ENCODE data around the gene ITPKC.
"Not testable (repeated sequence)": the region's sequence is repeated elsewhere in the genome, so short reads cannot be mapped to it uniquely, and the experiment has no call there.

ITPKC gene

DNA sequence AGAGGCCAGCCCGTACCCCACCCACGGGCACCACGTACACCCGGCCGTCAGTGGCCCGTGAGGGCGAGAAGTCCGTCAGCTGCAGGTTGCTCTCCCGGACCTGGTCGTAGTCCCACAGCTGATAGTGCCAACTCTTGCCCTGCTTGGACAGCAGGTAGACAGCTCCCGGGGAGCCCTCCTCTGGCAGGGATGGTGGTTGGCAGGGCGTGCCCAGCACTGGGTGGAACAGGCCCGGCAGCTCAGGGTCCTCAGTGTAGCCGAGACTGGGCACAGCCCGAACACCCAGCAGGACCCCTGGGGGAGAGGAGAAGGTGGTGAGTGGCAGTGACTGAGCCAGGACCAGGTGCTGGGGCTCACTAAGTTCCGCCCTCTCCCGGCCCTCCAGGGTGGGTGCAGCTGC lies 25.6 kb downstream of the ITPKC start:
- DNase-seq: no peak

DNA sequence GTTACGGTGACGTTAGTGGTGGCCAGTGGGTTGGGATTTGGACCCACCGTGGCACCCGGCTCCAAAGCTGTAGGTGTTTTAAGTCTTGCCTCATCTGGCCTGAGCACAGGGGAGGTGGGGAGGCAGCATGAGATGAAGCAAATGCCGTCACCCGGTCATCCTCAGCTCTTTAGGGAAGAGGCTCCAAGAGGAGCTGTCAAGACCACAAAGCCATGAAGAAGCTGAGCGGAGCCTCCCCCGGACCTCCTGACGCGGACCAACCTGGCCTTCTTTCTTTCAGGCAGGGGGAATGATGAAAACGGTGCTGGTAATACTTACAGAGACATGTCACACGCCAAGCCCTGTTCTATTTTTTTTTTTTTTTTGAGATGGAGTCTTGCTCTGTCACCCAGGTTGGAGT lies 26.0 kb downstream of the ITPKC start:
- no peak for DNase-seq

DNA sequence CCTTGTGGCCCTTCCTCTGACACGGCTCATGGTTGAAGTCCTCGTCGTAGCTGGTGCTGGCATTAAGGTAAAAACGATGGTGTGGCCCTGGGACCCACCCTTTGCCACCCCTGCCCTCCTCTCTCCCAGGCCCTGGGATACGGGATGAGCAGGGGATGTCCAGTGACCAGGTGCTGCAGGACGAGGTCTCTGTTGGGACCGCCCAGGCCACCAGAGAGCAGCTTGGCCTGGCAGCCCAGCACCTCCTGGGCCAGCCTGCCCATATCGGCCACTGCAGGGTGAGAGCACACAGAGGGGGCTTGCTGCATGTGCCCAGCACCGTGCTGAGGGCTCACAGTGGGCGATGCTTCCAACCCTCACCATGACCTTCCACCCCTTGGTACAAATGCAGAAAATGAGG lies 27.0 kb downstream of the ITPKC start:
- DNase-seq: no peak

DNA sequence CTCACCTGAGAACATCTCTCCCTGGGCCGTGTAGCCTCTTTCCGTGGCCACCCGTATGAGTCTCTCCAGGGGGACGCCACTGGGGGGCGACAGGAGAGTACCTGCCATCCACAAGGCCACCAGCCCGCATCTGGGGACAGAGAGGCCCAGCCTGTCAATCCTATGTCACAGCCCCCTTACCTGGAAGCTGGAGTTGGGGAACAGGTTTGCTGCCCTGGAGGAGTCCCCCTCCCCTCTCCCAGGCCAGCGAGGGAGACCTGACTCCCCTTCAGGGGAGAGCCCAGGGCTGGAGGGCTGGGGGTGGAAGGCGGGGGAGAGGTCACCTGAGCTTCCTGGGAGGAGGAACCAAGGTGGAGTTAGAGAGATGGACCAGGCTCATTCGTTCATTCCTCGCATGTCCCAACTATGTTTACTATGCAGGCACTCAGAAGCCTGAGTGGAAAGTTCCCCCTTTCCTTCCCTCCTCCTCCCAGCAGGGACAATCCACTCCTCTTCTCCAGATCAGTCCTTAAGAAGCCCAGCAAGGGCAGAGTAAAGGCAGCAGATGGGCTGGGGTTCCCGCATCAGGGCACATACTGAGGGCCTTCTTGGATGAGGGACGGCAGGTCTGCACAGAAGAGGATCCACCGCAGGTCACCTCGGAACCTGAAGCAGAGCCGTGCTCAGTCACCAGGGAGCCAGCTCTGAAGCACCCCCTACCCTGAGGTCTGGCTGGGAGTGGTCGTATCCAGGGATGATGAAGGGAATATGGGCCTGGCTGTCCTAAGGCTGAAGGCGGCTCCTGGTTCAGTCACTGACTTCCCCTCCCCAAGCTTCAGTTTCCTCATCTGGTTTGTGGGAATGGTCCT lies 27.9 kb downstream of the ITPKC start:
- no peak for DNase-seq

DNA sequence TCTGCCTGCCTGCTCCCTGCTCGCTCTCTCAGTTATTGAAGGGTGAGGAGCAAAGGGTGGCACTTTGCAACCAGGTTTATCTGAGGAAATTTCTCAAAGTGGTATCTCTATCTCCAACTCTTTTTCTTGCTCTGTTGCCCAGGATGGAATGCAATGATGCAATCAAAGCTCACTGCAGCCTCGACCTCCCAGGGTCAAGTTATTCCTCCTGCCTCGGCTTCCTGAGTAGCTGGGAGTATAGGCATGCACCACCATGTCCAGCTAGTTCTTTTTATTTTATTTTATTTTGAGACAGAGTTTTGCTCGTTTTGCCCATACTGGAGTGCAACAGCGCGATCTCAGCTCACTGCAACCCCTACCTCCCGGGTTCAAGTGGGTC lies 28.5 kb downstream of the ITPKC start:
- DNase-seq: no peak

DNA sequence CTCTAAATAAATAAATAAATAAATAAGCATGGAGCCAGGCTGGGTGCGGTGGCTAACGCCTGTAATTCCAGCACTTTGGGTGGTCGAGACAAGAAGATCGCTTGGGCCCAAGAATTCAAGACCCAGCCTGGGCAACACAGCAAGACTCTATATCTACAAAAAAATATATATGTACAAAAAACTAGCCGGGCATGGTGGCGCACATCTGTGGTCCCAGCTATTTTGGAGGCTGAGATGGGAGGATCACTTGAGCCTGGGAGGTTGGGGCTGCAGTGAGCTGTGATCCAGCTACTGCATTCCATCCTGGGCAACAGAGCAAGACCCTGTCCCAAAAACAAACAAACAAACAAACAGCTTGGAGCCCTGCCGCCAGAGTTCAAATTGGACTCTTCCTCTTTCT lies 30.6 kb downstream of the ITPKC start:
- DNase-seq: no peak

DNA sequence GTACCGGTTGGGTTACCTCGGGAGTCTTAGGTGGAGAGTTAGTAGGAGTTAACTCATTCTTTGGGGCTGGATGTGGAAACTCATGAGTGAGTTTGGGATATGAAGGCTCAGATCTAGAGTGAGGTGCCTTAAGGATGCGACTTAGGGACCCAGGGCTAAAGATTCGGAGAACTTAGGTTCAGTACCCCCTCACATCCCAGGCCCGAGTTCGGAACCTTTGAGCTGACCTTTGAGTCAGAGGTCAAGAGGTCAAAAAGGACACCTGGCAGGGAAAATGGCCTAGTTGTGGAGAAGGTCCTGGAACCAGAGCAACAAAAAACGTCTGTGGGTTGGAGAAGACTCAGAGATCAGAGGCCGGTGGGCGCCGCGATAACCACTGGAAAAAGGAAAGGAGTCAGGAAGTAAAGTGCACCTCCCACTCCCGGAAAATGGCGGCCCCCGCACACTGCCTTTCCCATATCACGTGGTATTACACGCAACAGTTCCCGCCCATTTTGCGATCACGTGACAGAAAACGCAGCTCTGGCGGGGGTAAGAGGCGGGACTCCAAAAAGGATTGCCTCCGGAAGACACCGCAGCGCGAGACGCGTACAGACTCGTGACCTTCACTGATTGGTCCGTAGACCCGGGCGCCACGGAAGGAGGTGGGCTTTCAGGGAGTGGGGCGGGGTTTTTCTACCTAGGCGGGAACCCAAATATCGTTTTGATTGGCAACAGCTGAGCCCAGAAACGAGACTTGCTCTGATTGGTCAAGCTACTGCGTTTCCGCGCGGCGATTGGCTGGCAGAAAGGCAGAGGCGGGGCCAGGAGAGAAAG lies 33.4 kb downstream of the ITPKC start, which contains the start of gene ACTMAP:
Gene ACTMAP (minus strand): TSS at position 420 of the 816 bp plus-strand sequence. CDS start 674 bp downstream, outside the sequence.
- DNase-seq: peak; percentile 95

DNA sequence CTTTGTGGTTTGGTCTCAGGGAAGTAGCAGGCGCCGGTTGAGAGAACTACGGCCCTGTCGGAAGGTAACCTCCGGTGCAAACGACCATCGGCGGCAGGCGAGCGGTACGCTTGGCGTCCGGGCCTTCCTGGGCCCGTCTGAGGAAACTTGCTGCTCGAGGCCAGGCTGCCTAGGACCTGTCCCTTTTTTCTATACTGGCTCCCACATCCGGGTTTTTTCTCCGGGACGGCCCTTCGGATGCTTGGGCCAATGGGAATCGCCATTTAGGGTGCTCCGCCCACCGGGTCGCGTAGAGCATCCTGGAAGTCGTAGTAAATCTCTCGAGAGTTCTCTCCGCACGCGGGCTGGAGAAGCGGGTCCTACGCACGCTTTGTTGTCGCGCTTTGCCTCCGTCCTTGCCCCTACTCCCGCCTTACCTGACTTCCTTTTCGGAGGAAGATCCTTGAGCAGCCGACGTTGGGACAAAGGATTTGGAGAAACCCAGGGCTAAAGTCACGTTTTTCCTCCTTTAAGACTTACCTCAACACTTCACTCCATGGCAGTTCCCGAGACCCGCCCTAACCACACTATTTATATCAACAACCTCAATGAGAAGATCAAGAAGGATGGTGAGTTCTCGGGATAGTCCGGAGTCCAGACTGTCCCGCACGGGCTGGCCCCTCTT lies 34.1 kb downstream of the ITPKC start, which contains the start of gene SNRPA:
Gene SNRPA (plus strand): TSS at position 330 of the 664 bp plus-strand sequence. CDS start 206 bp downstream, at position 536.
- DNase-seq: peak; percentile 95

DNA sequence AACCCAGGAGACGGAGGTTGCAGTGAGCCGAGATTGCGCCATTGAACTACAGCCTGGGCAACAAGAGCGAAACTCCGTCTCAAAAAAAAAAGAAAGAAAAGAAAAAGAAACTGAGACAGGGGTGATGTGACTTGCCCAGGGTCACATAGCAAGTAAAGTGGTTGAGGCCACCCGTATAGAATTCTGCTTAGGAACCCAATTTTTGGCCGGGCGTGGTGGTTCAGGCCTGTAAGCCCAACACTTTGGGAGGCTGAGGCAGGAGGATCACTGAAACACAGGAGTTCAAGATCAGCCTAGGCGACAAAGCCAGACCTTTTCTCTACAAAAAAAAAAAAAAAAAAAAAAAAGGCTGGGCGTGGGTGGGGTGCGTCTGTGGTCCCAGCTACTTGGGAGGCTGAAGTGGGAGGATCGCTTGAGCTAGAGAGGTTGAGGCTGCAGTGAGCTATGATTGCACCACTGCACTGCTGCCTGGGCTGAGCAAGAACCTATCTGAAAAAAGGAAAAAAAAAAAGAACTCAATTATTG lies 35.4 kb downstream of the ITPKC start:
- no peak for DNase-seq

DNA sequence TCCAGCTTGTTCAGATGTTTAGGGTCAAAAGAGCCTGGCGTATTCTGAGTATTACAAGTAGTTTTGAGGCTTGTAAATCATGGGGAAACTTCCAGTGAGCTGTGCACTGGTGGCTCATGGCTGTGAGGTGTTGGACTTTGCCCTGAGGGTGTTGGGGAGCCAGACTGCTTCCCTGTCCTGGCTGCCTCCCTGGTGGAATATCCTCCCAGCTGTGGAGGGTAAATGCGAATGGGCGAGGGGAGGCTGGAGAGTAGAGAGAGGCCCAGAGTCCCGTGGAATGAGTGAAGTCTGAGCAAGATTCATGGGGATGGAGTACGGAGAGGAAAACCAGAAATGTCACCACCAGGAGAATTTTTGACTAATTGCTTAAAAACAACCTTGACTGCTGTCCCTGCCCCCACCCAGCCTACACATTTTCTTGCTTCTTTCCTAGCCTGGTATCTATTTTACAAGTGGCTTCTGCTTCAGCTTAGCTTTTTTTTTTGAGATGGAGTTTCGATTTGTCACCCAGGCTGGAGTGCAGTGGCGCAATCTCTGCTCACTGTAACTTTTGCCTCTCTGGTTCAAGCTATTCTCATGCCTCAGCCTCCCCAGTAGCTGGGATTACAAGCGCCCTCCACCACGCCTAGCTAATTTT lies 37.8 kb downstream of the ITPKC start:
- no peak for DNase-seq

DNA sequence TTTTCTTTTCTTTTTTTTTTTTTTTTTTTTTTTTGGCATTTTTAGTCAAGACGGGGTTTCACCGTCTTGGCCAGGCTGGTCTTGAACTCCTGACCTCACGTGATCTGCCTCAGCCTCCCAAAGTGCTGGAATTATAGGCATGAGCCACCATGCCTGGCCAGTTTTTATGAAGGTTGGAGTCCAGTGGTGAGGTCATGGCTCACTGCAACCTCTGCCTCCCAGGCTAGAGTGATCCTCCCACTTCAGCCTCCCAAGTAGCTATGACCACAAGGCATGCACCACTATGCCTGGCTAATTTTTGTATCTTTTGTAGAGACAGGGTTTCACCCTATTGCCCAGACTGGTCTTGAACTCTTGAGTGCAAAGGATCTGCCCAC lies 38.3 kb downstream of the ITPKC start:
- no peak for DNase-seq

DNA sequence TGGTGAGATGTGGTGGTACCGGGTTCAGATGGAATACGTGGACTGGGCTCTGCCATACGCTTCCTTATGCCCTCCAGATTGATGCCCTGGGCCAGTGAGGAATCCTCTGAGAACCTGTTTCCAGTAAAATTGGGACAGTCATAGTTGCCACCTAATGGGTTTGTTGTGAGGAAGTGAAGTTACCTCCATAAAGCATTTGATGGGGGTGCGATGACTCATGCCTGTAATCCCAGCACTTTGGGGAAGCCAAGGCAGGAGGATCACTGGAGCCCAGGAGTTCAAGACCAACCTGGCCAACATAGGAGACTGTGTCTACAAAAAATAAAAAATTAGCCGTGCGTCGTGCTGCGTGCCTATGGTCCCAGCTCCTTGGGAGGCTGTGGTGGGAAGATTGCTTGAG lies 38.9 kb downstream of the ITPKC start:
- no peak for DNase-seq

DNA sequence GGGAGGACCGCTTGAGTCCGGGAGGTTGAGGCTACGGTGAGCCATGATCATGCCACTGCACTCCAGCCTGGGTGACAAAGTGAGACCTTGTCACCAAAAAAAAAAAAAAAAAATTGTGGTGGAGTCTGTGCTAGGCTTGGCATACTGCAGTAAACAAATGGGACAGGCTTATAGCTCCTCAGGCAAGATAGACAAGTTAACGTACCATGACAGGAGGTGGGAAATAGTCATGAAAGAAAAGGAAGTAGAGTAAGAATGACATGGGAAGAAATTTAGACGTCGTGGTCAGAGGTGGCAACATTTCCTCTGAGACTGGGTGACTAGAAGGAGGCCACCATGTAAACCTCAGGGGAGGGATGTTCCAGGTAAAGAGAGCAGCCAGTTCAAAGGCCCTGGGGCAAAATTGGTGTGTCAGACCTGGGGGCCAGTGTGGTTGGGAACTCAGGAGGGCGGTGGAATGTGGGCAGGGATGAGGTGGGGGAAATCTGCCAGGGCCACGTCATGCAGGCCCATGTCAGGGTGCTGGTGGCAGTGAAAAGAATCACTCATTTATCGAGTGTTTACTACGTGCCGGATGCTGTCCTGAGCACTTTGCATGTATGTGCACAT lies 39.7 kb downstream of the ITPKC start:
- no peak for DNase-seq

DNA sequence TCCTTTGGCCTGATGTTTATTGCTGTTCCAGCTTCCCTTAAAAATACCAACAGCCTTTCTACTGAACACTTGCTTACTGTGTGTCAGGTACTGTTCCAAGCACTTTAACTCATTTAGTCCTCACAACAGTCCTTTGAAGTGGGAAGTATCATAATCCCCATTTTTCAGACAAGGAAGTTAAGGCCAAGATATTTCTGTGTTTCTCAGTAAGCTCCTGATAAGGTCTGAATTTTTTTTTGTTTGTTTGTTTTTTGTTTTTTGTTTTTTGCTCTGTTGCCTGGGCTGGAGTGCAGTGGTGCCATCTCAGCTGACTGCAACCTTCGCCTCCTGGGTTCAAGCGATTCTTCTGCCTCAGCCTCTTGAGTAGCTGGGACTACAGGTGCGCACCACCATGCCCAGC lies 41.6 kb downstream of the ITPKC start:
- no peak for DNase-seq

DNA sequence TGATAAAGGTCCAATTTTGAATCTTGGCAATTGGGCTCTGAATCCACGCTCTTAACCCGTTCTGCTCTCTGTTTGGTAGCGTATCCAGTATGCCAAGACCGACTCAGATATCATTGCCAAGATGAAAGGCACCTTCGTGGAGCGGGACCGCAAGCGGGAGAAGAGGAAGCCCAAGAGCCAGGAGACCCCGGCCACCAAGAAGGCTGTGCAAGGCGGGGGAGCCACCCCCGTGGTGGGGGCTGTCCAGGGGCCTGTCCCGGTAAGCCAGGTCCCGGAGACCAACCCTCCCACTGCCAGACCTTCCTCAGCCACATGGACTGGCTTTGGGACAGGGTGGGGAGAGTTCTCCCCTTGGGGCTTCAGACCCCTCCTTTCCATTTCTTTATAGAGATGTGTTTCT lies 42.4 kb downstream of the ITPKC start:
- no peak for DNase-seq

DNA sequence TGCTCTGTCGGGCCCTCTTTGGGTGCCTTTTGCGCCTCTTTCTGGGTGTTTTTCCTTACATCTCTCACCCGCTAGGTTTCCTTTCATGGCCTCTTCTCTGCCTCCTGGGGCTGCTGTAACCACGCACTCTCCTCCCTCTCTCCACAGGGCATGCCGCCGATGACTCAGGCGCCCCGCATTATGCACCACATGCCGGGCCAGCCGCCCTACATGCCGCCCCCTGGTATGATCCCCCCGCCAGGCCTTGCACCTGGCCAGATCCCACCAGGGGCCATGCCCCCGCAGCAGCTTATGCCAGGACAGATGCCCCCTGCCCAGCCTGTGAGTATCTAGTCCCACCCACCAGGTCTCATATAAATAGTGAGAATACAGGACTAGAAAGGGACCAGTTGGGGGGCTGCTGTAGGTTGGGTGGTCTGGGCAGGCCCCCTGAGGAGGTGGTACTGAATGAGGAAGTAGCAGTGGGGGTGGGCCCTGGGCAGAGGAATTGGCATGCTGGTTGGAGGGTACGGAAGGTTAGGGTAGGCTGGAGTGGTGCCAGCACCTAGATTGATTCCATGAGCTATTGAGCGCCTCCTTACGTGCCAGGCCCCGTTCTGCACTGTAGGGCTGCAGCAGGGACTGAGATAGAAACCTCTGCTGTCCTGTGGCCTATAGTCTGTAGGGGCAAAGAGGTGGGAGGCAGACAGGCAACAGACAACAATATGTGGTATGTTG lies 46.0 kb downstream of the ITPKC start:
- no peak for DNase-seq

DNA sequence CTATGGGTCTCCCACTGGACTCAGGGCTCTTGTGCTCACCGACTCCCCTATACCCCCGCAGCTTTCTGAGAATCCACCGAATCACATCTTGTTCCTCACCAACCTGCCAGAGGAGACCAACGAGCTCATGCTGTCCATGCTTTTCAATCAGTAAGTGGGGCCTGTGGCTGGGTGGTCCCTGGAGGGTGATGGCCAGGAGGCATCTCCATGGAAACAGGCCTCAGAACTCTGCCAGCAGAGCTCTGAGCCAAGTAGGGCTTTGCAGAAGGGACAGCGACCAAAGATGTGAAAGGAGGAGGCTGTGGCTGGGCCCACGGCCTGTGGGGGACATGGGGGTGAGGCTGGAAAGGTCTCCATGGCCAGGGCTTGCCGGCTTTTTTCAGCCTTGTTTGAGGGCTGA lies 46.6 kb downstream of the ITPKC start:
- DNase-seq: no peak

DNA sequence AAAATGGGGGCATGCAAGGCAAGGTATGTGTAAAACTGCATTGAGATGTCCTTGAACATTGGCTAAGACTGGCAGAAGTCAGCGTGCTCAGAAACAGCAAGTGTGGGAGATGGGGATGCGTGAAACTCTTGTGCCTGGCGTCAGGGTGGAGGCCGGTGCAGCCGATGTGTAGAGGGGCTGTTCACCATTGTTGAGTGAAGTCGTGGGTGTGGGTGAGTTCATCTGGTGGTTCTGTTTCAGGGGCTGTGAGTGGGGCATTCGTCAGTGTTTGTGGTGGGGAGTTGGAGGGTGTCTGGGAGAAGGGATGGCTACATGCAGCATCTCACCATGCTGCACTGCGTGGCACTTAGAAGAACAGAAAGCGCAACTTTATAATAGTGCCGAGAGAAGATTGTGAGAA lies 47.1 kb downstream of the ITPKC start:
- DNase-seq: no peak

DNA sequence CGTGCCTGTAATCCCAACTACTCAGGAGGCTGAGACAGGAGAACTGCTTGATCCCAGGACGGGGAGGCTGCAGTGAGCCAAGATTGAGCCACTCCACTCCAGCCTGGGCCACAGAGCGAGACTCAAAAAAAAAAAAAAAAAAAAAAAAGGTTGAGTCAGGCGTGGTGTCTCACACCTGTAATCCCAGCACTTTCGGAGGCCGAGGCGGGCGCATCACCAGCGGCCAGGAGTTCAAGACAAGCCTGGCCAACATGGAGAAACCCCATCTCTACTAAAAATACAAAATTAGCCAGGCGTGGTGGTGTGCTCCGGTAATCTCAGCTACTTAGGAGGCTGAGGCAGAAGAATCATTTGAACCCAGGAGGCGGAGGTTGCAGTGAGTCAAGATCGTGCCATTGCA lies 49.5 kb downstream of the ITPKC start:
- not testable (repeated sequence) for DNase-seq

DNA sequence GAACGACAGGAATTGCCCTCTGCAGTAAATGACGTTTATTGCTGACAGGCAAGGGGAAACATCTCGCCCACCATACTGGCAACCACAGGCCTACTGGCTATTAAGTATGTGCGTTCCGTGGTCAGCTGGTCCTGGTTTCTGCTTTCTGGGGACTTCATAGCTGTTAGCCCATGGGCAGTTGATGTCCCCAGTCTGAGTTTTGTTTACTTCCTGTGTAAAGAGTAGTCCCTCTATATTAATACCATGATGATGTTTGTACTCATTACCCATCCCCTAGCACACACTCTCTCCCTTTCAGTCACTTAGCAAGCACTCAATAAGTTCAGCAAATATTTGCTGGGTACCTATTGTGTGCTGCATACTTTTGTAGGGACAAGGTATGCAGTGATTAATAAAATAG lies 52.0 kb downstream of the ITPKC start:
- no peak for DNase-seq

DNA sequence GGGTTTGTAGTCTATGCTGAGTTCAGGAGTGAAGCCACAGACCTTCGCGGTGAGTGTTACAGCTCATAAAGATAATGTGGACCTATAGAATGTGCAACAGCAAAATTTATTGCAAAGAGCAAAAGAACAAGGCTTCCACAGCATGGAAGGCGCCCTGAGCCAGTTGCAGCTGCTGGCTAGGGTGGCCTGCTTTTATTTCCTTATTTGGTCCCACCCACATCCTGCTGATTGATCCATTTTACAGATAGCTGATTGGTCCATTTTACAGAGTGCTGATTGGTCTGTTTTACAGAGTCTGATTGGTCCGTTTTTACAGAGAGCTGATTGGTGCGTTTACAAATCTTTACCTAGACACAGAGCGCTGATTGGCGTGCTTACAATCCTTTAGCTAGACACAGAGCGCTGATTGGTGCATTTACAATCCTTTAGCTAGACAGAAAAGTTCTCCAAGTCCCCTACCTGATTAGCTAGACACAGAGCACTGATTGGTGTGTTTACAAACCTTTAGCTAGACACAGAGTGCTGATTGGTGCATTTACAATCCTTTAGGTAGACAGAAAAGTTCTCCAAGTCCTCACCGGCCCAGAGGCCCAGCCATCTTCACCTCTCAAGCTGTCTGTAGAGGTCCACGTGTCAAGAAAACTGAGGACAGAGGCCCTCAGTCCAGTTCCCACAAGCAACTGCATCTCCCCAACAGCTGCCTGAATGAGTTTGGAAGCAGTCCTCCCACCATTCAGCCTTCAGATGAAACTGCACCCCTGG lies 54.4 kb downstream of the ITPKC start:
- not testable (repeated sequence) for DNase-seq
